ENCODE data around the gene TMCC1.
A peak's percentile ranks its signal among the peaks of the same experiment; 100 is the strongest.
"Not testable (repeated sequence)": the region's sequence is repeated elsewhere in the genome, so short reads cannot be mapped to it uniquely, and the experiment has no call there.

The TMCC1 gene

DNA sequence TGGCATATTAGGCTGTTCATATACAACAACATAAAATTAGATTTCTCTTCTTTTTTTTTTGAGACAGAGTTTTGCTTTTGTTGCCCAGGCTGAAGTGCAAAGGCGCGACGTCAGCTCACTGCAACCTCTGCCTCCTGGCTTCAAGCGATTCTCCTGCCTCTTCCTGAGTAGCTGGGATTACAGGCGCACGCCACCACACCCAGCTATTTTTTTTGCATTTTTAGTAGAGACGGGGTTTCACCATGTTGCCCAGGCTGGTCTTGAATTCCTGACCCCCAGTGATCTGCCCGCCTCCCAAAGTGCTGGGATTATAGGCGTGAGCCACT lies 218.8 kb downstream of the TMCC1 start:
- DNase-seq: not testable (repeated sequence)

DNA sequence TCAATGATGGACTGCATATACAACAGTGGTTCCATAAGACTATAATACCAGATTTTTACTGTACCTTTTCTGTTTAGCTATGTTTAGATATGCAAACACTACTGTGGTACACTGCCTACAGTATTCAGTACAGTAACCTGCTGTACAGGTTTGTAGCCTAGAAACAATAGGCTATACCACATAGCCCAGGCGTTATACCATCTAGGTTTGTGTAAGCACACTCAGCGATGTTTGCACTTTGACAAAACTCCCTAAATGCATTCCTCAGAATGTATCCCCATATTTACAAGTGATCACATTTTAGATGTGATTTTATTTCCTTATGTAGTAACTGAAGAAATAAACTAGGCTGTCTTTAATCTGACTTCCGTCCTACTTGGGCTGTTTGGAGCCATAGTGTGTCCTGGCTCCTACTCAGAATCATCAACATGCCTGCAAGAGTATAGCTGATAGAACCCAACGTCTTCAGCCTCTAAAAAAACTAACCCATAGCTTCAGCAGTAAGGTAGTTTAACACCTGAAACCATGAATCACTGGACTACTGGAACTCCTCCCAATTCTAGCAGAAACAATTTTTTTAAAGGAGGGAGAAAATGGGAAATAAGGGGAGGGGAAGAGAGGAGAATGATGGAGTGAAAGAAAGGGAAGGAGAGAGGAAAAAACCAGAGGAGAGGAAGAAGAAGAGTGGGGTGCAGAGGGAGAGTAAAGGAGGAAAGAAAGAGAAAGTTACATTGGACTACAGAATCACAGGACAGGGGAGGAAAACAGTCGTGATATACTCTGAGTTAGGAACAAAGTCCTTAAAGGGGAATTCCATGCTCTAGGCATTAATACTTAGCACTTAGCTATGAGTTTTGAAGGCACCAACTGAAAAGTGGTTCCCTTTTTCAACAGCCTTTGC lies 219.4 kb downstream of the TMCC1 start:
- no peak for DNase-seq

DNA sequence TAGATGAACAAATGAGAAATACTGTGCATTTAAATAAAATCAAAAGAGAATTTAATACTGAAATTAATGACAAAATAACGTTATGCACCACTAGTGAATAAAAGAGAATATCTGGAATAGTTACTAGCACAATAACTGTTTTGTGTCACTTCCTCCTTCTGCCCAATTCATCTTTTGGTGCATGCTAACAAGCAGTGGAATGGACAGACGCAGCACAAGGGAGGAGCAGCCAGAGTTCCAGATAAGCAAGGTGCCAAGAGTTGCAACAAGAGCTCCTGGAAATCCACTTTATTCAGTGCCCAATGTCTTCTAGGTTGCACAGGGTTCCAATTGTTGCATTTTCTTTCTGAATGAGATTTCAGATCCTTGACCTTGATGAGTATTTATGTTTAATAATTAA lies 220.5 kb downstream of the TMCC1 start:
- no peak for DNase-seq

- DNase-seq: no peak
These were observed 221.1 kb downstream of the TMCC1 start for GRCh38 chr3:129672412-129672811.

GRCh38 chr3:129665024-129665768 lies 228.3 kb downstream of the TMCC1 start:
- no peak for DNase-seq

- DNase-seq: no peak
These were observed 229.4 kb downstream of the TMCC1 start for GRCh38 chr3:129663930-129664646.

DNA sequence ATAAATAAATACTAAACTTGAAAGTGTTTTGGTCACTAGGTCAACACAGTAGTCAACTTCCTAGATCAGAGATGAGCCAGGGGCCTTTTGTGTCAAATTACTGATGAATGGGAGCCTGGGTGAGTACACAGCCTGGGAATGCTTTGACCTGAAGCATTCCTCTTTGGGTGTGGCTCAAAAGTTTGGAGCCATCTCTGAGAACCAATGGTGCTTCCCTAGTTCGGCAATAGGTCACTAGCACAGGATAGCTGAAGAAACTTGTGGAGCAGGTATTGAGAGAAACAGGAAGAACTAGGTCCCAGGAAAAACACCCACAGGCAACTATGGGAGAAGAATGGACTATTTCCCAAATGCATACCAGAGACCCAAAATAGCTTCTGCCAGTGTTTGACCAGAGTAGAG lies 230.5 kb downstream of the TMCC1 start:
- DNase-seq: no peak

DNA sequence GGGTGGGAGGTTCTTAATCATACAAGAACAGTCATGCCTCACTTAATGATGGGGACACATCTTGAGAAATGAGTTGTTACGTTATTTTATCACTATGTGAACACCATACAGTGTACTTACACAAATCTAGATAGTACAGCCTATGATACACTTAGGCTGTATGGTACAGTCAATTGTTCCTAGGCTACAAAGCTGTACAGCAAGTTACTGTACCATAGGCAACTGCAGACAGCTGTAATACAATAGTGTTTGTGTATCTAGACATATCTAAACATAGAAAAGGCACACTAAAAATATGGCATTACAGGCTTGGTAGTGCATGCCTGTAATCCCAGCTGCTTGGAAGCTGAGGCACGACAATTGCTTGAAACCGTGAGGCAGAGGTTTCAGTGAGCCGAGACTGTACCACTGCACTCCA lies 231.3 kb downstream of the TMCC1 start:
- DNase-seq: no peak

DNA sequence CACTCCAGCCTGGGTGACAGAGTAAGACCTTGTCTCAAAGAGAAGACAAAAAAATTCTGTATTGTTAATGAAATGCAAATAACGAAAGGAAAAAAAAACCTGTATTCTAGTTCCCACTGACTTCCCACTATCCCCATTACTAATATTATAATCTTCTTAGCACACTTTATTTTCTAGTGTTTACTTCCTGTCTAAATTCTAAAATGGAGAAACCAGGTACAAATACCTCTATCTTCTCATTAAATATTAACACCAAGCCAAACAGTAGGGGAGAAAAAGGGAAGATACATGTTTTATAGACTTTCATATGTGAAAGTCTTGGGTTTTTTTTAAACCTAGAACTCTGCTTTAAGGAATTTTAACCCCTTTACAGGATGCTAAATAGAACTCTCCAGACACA lies 231.7 kb downstream of the TMCC1 start:
- no peak for DNase-seq

DNA sequence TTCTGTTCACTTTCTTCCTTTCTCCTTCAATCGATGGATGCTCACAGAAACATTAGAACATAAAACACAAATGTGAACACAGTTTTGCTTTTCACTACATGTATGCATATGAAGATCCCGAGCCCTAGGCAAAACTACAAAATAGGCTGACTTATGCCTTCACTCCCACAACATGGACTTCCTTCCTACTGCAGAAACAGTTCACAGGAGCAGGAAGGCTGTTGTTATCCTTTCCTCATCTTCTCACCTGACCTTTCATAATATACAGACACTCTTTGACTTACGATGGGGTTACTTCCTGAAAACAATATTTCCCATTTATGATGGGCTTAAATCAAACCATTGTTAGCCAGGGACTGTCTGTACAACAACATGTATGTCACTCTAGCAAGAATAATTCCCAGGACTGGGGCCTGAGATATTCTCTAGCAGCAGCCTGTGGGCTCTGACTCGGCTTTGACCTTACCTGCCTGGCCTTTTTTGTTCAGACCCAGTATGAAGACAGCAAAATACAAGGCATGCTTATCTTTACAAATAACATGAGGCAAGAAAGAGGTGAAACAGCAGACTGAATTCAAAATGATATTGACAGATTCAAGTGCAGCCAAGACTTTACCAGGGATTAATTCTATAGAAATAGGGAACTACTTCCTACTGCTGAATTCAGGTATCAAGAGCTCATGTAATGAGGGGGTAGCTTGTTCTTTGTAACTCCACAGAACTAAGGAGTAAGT lies 235.2 kb downstream of the TMCC1 start:
- no peak for DNase-seq

GRCh38 chr3:129657261-129658046 lies 236.1 kb downstream of the TMCC1 start:
- peak in 1 of 5 experiments; percentile 47 for DNase-seq

GRCh38 chr3:129656659-129657247 lies 236.8 kb downstream of the TMCC1 start:
- DNase-seq: no peak

GRCh38 chr3:129655291-129655700 lies 238.2 kb downstream of the TMCC1 start:
- no peak for DNase-seq

GRCh38 chr3:129654131-129654530 lies 239.4 kb downstream of the TMCC1 start:
- no peak for DNase-seq

- DNase-seq: no peak
These were observed 240.5 kb downstream of the TMCC1 start for GRCh38 chr3:129653019-129653418.

DNA sequence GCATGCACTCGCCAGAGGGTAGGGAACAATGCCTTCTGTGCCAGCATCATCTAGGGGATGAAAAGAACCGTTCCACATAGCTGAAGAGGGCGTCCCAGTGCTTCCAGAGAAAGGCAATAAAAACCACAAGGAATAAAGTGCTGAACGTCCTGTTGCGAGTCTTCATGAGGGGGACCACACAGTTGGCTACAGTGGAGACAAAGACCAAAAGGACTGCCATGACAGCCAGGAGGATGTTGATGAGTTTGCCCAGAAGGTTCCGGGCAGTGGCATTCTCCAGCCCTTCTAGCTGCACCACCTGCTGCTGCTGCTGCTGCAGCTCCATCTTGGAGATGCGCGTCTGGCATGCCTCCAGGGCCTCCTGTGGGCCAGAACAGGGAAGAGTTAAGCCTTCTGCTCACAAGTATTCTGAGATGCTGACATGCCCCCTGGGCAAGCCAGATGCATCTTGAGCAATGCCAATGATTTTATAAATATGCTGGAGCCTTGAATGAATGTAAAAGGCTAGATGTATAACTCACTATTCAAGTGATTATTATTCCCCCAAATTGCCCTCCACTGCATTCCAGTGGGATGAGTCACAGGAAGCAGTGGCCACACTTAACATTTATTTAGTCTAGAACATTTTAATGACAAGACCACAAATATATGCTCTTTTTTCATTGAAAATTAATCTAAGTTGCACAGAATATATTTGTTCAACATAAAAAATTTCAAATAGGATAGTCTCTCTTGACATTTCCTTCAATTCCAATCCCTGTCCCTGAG lies 241.9 kb downstream of the TMCC1 start:
- DNase-seq: no peak

DNA sequence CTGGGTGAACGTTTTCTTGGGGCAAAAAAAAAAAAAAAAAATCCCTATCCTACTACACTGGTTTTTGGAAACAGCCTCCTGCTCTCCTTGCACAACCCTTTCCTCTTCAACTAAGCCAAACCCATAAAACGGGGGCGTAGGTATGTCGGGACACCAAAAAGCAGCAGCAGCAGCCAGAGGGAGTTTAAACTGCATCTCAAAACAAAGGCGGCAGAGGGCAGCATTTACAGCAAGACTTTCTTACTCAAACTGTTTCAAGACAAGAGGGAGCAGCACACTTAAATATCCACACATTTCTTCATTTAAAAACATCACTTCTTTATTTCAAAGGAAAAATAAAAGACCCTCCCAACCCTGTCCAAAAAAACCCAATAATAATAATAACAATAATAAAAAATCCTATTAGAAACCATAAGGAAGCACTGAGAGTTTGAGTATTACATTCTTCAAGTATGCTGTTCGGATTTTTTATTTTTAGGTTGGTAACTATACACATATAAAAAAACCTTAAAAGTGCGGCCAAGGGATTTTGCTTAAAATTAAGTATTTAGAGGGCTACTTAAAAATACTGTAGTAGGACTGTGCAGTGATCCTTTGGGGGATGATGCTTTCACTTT lies 243.1 kb downstream of the TMCC1 start:
- peak in 4 of 5 experiments; percentile 9 to 66 (median 20) for DNase-seq

GRCh38 chr3:129648391-129648790 lies 245.1 kb downstream of the TMCC1 start:
- no peak for DNase-seq

DNA sequence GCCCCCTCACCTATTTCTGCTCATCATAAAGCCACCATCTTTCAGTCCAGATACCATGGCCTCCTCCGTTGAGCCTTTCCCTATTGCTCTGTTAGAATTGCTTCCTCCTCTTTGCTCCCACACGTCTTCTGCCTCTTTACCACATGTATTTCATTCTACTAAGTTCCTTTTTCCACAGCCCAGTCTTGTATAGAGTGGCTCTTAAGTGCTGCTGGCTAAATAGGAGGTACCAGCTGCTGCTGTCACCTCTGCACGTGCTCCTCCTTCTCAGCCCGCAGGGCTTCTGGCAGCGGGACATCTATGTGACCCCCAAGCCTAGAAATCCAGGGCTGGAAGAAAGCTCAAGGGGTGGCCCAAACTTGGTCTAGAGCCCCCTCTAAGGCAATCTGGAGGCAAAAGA lies 248.2 kb downstream of the TMCC1 start:
- no peak for DNase-seq

GRCh38 chr3:129644836-129645235 lies 248.7 kb downstream of the TMCC1 start:
- no peak for DNase-seq
